ENCODE measurements around the gene GGT6. TPM values are rescaled to one million over a fixed set of nuclear protein-coding genes. Genes with fewer than 3 reads are reported as not detected.

GGT6 gene
- total RNA-seq, 1 donor = not detected

GRCh38 chr17:4558347-4558971 lies 1.9 kb downstream of the GGT6 start:
- TF ChIP-seq CTCF (IDR thresholded peaks at IDR 0.05; ENCODE audit: insufficient read depth, low read length) = no peak
- H3K4me3 ChIP-seq (ENCODE audit: low read depth, low read length) = no peak overlapping the region
- no peak for DNase-seq (ENCODE audit: low read depth)

GRCh38 chr17:4557626-4558346 lies 2.6 kb downstream of the GGT6 start:
- no peak overlapping the region for H3K4me3 ChIP-seq (ENCODE audit: low read depth, low read length)
- DNase-seq (ENCODE audit: low read depth) = no peak
- TF ChIP-seq CTCF (IDR thresholded peaks at IDR 0.05; ENCODE audit: insufficient read depth, low read length) = no peak

GRCh38 chr17:4556996-4557395 lies 3.4 kb downstream of the GGT6 start:
- no peak for TF ChIP-seq CTCF (IDR thresholded peaks at IDR 0.05; ENCODE audit: insufficient read depth, low read length)
- no peak for DNase-seq (ENCODE audit: low read depth)
- no peak overlapping the region for H3K4me3 ChIP-seq (ENCODE audit: low read depth, low read length)

GRCh38 chr17:4555873-4556759 lies 4.3 kb downstream of the GGT6 start:
- no peak for DNase-seq (ENCODE audit: low read depth)
- H3K4me3 ChIP-seq (ENCODE audit: low read depth, low read length) = peak overlapping the region; percentile 80
- TF ChIP-seq CTCF (IDR thresholded peaks at IDR 0.05; ENCODE audit: insufficient read depth, low read length) = no peak

GRCh38 chr17:4554997-4555799 lies 5.2 kb downstream of the GGT6 start, which contains the start of gene MYBBP1A:
Gene MYBBP1A, minus strand, starts transcription at chr17:4555384. Its CDS starts 60 bp downstream, at chr17:4555324.
- peak within 1 kb of the TSS; percentile 80 for H3K4me3 ChIP-seq (ENCODE audit: low read depth, low read length)
- peak; percentile 94 for DNase-seq (ENCODE audit: low read depth)
- peak; percentile 25 for TF ChIP-seq CTCF (IDR thresholded peaks at IDR 0.05; ENCODE audit: insufficient read depth, low read length)

GRCh38 chr17:4554441-4554996 lies 5.9 kb downstream of the GGT6 start:
- peak overlapping the region; percentile 80 for H3K4me3 ChIP-seq (ENCODE audit: low read depth, low read length)
- DNase-seq (ENCODE audit: low read depth) = no peak
- TF ChIP-seq CTCF (IDR thresholded peaks at IDR 0.05; ENCODE audit: insufficient read depth, low read length) = no peak

Measured in fibroblast of the aortic adventitia (primary cell).